ENCODE data around the gene MAPKBP1.

The MAPKBP1 gene

DNA sequence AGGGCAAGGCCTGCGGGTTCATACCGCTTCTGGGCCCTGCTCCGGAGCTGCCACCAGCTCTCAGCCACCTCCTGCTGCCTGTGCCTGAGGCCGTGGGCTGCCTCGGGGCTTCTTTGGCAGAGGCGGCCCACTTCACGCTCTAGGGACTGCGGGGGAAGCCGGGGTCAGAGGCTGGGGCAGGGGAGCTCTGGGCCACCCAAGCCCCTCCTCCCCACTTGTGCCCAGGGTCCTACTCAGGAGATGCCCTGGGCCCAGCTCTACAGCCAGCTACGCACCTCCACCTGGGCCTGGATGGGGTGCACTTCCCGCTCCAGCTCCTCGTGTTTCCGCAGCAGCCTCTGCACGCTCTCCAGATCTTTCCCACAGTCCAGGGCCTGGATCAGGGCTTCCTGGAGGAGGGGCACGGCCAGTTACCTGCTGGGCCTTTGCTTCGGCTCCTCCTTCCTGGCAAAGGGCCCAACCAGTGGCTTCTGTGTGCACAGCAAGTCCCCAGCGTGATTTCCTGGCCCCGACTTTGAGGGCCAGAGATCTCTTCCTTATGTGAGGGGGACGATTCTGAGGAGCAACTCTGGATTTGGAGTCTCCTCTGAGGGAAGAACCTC is 88.3 kb downstream of the MAPKBP1 start:
- in situ Hi-C loops (cut with HindIII; ENCODE audit: low sequenced_read_pairs) = no loop called here

DNA sequence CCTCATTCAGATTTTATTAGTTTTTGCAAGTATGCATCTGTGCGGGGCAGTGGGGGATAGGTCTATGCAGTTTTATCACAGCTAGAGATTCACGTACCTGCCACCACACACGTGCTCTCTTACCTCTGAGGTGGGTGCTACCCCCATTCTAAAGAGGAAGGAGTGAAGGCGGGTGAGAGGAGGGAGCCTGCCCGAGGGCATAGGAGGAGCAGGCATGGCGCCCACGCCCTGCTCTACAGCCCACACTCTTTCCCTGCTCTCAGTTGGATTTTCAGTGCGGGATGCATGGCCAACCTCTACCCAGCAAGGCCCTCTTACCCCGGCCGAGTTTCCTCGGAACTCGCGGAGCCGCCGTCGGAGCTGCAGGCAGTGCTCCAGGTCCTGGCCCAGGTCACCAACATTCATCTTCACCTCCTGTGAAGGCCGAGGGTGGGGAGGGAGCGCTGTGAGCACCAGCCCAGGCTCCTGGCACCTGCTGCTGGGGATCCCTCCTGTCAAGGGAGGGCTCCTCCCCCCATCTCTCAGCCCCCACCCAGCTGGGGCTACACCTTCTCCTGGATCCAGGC is 91.3 kb downstream of the MAPKBP1 start:
- in situ Hi-C loops (cut with HindIII; ENCODE audit: low sequenced_read_pairs) = no loop called here

DNA sequence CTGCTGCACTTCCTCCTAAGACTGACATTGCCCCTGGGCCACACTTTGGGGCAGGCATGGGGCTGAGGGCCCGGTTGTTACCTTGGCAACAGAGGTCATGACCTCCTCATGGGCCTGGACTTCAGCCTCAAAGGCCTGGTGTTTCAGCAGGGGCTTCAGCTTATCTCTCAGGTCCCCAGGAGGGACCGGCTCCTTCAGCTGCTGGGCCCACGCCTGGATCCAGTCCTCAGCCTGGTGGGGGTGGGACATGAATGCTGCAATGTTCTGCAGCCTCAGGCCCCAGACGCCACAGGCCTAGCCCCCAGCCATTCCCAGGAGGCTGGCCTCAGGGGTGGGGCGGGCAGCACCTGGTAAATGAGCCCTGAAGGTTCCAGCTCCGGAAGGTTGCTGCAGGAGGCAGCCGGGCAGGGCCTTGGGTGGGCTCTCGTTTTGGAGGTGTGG is 92.0 kb downstream of the MAPKBP1 start:
- in situ Hi-C loops (cut with HindIII; ENCODE audit: low sequenced_read_pairs) = no loop called here

DNA sequence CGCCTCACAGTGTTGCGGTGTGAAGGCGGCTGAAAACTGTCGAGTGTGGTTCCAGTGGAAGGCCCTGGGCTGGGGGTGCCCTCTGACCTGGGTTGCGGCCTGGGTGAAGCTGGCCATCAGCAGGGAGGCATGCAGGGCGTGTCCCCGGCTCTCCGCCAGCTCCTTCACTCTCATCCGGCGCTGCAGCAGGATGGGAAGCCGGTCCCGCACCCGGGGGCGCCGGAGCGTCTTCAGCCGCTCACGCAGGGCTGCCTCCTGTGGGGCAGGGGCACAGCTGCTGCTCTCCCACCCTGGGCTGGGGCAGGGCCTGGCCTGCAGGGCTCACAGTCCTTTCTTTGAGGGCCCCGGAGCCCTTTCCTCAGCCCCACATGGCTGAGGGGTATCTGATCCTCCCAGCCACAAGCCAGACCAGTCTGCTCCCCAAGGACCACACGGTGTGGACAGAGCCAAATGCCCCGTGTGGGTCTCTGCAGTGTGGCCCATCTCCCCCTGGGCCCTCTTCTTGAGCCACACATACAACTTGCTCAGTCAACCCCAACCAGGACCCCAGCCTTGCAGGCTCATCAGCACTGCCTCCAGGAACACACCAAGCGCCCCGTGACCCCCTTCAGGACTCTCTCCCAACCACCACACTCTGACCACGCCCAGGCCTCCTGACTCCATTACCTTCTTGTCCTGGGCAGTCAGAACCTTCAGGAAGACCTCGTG is 92.7 kb downstream of the MAPKBP1 start:
- in situ Hi-C loops (cut with HindIII; ENCODE audit: low sequenced_read_pairs) = no loop called here

DNA sequence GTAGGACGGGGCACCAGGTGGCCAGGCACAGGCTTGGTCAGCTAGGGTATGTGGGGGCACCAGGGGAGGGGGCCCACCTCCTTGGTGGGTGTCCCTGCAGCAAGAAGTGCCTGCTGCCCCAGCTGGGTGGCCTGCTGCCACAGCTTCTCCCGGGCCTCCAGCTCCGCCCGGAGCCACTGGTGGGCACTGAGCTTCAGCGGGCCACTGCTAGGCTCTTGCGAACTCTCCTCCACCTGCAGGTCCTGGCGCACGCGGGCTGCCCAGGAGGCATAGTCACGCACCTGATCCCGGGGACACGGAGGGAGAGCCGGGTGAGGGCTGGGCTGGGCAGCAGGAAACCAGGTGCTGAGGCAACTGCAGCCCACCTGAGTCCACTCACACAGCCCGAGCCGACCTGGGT is 94.0 kb downstream of the MAPKBP1 start:
- in situ Hi-C loops (cut with HindIII; ENCODE audit: low sequenced_read_pairs) = no loop called here

DNA sequence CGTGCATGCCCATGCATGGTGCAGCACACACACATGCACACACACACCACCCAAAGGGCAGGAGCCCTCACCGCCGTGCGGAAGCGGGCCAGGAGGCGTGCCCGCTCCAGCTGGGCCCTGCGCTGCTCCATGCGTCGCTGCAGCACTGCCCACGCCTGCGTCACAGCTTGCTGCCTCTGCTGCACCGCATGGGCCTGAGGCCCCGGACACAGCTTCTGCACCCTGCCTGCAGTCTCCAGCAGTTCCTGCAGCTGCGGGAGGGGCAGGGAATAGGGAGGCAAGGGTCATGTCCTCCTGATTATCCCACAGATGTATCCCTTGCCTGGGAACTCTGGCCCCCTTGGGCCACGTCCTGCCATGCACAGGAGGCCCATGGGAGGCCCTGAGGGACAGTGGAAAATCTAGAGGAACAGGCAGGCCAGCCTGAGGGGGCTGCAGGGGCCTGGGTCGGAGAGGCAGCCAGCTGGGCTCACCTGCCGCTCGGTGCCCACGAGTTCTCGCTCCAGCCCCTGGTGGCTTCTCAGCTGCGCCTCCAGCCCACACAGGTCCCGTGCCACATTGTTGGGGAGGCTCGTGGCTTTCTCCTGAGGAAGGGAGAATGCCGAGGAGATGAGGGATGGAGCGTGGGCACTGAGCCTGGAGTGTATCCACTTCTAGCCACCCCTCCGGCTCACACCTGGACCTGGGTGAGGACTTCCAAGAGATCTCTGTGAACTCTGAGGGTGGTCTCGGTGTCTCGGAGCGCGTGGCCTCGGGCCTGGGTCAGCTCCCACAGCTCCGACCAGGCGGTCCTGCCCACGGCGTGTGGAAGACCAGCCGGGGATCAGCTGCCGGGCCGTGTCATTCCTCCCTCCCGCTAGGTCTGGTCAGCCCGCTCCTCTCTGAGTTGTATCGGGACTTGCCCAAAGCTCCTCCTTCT is 95.7 kb downstream of the MAPKBP1 start:
- in situ Hi-C loops (cut with HindIII; ENCODE audit: low sequenced_read_pairs) = no loop called here

DNA sequence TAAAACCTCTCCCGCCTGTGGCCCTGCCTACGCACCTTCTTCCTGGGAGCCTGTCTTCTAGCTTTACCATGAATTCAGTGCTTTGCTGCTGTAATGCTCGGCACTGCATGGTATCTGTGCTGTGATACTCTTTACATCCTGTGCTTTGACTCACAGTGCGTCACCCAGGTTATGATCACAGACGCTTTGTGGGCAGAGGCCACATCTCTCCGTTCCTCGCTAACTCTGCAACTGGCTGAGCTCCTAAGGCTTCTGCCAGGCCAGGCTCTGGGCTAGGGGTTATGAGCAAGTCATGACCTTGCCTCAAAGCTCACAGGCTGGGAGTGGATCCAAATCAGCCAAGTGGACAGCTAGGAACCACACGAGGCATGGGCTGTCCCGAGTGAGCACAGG is 96.4 kb downstream of the MAPKBP1 start:
- in situ Hi-C loops (cut with HindIII; ENCODE audit: low sequenced_read_pairs) = no loop called here

DNA sequence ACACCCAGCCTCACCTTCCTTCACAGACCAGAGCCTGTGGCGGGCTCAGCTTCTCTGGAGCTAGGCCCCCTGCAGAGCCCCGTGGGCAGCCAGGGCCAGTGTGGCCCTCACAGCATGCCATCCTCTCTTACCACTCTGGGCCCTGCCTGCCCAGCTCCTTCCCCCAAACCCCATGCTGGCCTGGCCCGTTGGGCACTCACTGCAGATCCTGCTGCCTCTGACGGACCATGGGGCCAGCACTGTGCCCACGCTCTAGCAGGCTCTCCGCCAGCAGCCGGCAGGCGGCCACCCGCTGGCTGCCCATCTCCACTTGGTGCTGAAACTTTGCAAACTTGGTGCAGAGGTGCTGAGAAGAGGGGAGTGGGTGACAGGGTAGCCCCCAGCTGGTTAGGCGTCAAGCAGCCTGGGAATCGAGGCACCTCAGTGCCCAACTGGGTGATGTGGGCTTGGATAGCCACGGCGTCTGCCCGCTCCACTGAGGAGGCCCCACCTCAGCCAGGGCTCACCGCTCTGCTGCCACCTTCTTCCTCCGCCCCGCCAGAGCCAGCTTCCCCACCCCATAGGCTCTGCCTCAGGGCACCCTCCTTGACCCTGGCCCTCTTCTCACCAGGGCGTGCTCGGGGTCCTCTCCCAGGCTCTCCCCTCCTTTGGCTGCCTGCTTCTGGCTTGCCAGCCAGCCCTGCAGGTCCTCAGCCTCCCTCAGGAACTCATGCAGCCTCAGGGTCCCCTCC is 97.1 kb downstream of the MAPKBP1 start:
- in situ Hi-C loops (cut with HindIII; ENCODE audit: low sequenced_read_pairs) = no loop called here

DNA sequence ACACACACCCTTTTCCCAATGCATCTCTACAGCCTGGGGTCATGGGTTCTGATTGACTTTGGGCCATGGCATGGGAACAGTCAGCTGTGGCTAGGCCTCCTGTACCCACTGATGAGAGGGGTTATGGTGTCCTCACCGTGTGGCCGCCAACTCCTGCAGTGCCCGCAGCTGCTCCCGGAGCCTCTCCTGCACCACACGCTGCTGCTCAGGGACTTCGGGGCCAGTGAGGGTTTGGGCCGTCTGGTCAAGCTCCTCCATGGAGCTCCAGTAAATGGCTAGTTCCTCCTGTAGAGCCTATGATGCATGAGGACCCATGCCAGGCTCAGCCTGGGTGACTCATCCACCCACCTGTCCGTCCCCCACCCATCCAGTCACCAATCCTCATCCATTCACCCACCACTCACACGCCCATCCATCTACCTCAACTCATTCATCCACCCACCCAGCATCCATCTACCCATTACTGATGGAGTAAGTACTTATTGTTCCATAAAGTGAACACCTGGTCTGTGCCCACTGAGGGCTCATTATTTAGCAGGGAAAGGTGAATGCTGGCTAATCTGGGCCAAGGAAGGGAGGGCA is 98.0 kb downstream of the MAPKBP1 start:
- in situ Hi-C loops (cut with HindIII; ENCODE audit: low sequenced_read_pairs) = no loop called here

DNA sequence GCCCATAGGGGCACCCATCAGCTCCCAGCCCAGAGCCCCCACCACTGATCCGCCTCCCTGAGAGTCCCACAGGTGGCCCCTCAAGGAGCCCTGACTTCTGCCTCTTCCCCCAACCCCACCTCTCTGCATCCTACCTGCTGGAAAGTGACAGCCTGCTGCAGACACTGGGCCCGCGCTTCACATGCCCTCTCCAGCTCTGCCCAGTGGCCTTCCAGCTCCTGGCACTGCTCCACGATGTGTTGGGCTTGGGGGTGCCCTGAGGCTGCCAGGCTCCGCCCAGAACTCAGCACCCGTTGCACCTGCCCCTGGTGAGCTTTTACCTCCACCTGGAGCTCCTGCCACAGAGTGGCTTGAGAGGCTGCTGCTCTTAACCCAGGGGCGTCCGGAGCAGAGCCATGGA is 99.4 kb downstream of the MAPKBP1 start:
- in situ Hi-C loops (cut with HindIII; ENCODE audit: low sequenced_read_pairs) = no loop called here

DNA sequence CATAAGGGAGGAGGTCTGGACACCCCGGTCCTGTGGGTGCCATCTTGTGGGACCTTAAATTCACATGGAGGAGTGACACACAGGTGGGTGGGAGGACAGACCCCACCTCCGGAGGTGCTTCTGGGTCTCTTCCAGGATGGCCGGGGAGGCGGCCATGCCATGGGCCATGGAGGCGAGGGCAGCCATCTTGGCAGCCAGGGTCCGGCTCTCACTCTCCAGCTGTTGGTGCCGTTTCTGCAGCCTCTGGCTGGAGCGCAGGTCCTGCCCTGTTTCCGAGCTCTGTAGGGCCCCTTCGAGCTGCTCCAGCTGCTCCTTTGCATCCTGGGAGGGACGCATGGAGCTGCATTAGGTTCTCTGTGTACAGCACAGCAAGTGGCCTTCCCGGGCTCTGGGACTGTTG is 100.5 kb downstream of the MAPKBP1 start:
- in situ Hi-C loops (cut with HindIII; ENCODE audit: low sequenced_read_pairs) = loop anchor here (25.0 kb wide), 1 partner anchor 87 kb away; no protein-coding TSS in a partner anchor

DNA sequence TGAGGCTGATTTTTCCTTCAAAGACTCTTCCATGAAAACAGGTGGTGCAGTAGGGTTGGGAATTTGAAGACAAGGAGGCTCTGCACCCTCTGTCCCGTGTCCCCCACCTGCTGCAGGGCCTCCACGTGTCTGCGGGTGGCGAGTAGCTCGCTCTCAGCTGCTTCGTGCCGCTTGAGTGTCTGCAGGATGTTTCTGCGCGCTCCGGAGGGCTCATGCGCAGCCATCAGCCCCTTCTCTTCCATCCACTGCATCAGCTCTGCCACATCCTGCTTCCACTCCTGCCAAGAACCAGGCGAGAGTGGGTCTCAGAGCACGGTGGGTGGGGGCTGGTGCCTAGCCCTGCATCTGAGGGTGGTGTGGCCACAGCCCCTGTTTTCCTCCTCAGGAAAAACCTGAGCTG is 101.7 kb downstream of the MAPKBP1 start:
- in situ Hi-C loops (cut with HindIII; ENCODE audit: low sequenced_read_pairs) = loop anchor here (25.0 kb wide), 1 partner anchor 89 kb away; no protein-coding TSS in a partner anchor

DNA sequence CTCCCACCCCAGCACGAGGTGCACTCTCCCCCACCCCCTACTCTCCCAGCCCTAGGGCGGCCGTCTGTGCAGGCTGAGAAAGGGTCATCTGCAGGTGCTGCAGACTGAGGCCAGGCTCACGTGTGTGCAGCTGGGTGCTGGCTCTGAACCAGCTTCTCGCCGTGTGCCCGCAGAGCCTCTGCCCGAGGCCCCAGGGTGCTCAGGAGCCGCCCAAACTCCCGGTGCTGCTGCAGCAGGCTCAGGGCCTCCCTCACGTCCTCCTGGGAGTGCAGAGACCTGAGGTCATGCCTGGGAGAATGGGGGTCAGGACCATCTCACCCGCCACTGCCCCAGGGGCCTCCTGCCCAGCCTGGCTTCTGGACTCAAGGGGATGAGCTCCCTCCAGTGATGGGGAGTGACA is 102.4 kb downstream of the MAPKBP1 start:
- in situ Hi-C loops (cut with HindIII; ENCODE audit: low sequenced_read_pairs) = loop anchor here (25.0 kb wide), 1 partner anchor 89 kb away; no protein-coding TSS in a partner anchor

Data from DLD1 (cell line).